ENCODE data around the gene SNED1.

The SNED1 gene

DNA sequence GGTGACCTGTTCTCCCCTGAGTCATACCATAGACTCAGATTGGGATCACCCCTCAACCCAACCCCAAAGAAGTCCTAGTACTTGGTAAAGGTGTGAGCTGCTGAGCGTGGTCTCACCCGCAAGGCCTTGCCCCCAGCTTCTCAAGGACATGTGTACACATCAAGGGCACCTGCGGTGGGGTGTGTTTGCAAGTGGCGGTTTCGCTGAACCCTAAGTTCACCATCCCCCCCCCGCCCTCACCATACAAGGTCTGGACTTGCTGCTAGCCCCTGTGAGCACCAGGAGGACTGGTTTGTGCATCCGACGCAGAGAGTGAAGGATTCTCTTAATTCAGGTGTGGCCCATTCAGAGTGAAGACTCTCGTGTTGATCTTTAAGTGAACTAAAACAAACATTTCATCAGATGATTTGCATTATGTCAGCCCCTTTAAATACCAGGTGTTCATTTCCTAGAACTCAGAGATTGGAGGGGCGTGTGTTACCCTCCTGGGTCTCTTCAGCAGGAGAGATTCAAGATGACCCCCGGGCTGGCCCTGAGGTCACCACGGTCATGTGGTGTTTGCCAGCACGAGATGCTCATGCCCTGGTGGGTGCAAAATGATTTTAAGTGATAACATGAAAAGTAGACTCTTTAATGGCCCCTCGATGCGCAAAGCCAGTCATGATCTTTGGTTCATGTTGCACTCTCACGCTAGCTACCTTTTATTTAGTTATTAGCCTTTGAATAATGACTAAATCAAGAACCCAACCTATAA lies 75.8 kb downstream of the SNED1 start:
- Histone ChIP-seq H3K27ac (ENCODE audit: low read length) (no peak overlapping the region), H3F3A (ENCODE audit: insufficient read depth, low read length) (no peaks in the 10 kb centered on the region), H3K9me2 (replicated peaks; ENCODE audit: insufficient read depth, low read length) (no peaks in the 10 kb centered on the region), H3K4me1 (ENCODE audit: low read length) (no peaks in the 10 kb centered on the region), H4K20me1 (ENCODE audit: insufficient read depth, low read length) (no peaks in the 10 kb centered on the region), H3K79me2 (ENCODE audit: low read length) (no peaks in the 10 kb centered on the region), H3K4me2 (ENCODE audit: low read depth, low read length) (no peak overlapping the region), H3K36me3 (replicated peaks; ENCODE audit: insufficient read depth, low read length) (no peaks in the 10 kb centered on the region), H3K9ac (ENCODE audit: low read length) (no peak overlapping the region), H2AFZ (ENCODE audit: low read length) (no peak overlapping the region), H3K4me3 (ENCODE audit: low read length) (no peak overlapping the region), H3K9me3 (replicated peaks; ENCODE audit: insufficient read depth, low read length) (no peaks in the 10 kb centered on the region), H3K27me3 (replicated peaks; ENCODE audit: insufficient read depth, low read length) (no peaks in the 10 kb centered on the region)
- DNase-seq: no peak
- TF ChIP-seq EZH2phosphoT487 (IDR thresholded peaks at IDR 0.05; ENCODE audit: low read length): no peak
- no peak for TF ChIP-seq EZH2 (optimal IDR thresholded peaks at IDR 0.05; ENCODE audit: low read depth, low read length)
- TF ChIP-seq, protein P1, sequence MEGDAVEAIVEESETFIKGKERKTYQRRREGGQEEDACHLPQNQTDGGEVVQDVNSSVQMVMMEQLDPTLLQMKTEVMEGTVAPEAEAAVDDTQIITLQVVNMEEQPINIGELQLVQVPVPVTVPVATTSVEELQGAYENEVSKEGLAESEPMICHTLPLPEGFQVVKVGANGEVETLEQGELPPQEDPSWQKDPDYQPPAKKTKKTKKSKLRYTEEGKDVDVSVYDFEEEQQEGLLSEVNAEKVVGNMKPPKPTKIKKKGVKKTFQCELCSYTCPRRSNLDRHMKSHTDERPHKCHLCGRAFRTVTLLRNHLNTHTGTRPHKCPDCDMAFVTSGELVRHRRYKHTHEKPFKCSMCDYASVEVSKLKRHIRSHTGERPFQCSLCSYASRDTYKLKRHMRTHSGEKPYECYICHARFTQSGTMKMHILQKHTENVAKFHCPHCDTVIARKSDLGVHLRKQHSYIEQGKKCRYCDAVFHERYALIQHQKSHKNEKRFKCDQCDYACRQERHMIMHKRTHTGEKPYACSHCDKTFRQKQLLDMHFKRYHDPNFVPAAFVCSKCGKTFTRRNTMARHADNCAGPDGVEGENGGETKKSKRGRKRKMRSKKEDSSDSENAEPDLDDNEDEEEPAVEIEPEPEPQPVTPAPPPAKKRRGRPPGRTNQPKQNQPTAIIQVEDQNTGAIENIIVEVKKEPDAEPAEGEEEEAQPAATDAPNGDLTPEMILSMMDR (IDR thresholded peaks at IDR 0.05; ENCODE audit: low read length): no peak

DNA sequence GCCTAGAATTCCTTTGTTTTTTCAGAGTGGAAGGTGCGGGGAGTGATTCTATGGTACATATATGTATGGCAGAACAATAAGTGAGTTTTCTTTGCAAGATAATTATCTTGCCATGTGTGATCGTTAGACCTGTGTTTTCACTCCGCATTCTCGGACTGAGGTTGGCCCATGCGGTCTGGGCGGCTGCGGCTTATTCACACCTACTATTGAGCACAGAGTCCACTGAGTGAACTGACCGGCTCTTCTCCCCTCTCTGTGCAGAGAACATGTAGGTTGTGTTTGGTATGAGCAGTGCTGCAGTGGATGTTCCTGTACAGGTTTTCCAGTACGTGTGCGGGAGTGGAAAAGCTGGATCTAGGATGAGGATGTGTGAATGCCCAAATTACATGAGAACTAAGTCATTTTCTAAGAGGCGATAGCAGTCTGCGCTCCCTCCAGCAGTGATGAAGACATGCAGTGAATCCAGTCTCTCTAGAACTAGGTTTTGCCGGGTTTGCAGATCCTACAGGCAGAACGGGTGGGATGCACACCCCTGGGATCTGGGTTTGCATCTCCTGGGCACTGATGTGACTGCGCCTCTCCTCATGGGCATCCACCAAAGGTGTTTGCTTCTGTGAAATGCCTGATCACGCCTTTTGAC lies 76.6 kb downstream of the SNED1 start:
- no peaks in the 10 kb centered on the region for H3K27me3 ChIP-seq (replicated peaks; ENCODE audit: insufficient read depth, low read length)
- no peaks in the 10 kb centered on the region for H3K4me1 ChIP-seq (ENCODE audit: low read length)
- no peak overlapping the region for H3K9ac ChIP-seq (ENCODE audit: low read length)
- H3F3A ChIP-seq (ENCODE audit: insufficient read depth, low read length): no peaks in the 10 kb centered on the region
- no peak overlapping the region for H3K4me3 ChIP-seq (ENCODE audit: low read length)
- H3K9me2 ChIP-seq (replicated peaks; ENCODE audit: insufficient read depth, low read length): no peaks in the 10 kb centered on the region
- H4K20me1 ChIP-seq (ENCODE audit: insufficient read depth, low read length): no peaks in the 10 kb centered on the region
- no peaks in the 10 kb centered on the region for H3K9me3 ChIP-seq (replicated peaks; ENCODE audit: insufficient read depth, low read length)
- H2AFZ ChIP-seq (ENCODE audit: low read length): no peak overlapping the region
- H3K27ac ChIP-seq (ENCODE audit: low read length): no peak overlapping the region
- no peaks in the 10 kb centered on the region for H3K79me2 ChIP-seq (ENCODE audit: low read length)
- no peak for TF ChIP-seq EZH2 (optimal IDR thresholded peaks at IDR 0.05; ENCODE audit: low read depth, low read length)
- TF ChIP-seq, protein P1 (IDR thresholded peaks at IDR 0.05; ENCODE audit: low read length): no peak
- TF ChIP-seq EZH2phosphoT487 (IDR thresholded peaks at IDR 0.05; ENCODE audit: low read length): no peak
- no peak overlapping the region for H3K4me2 ChIP-seq (ENCODE audit: low read depth, low read length)
- DNase-seq: no peak
- no peaks in the 10 kb centered on the region for H3K36me3 ChIP-seq (replicated peaks; ENCODE audit: insufficient read depth, low read length)

DNA sequence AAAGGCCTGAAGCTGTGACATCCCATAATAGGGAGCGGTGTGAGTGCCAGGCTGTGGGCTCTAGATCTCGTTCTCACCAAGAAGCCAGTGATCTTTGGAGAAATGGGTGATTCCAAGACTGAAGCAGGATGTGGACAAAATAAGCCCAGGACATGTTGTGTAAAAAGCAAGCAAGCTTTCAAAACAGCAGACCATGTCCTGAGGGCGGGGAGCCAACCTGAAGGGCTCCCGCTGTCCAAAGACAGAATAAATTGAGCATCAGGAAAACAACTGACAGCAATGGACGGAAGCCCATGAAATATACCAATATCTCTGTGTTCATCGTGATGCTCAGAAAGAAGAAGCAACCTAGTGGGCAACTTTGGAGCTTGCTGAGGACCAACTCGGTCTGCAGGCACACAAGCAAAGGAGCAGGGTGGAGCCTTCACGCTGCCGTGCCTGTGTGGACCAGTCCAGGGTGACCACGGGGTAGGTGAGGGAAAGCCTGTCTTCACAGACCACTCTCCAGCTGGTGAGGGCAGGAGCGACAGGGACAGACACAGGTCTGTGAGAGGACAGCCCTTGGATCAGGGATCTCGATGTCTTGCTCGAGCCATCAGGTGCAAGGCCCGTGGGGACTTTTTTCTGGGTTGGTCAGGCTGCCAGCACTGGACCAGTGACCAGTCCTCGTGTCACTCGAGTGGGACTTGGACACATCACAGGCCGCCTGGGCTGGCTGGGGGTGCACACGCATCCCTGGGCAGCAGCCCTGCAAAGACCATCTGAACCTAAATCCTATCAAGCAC lies 82.2 kb downstream of the SNED1 start:
- Histone ChIP-seq H3K9me3 (replicated peaks; ENCODE audit: insufficient read depth, low read length) (no peaks in the 10 kb centered on the region), H3K9ac (ENCODE audit: low read length) (no peak overlapping the region), H3K36me3 (replicated peaks; ENCODE audit: insufficient read depth, low read length) (no peaks in the 10 kb centered on the region), H3K4me1 (ENCODE audit: low read length) (no peaks in the 10 kb centered on the region), H2AFZ (ENCODE audit: low read length) (no peak overlapping the region), H3K79me2 (ENCODE audit: low read length) (no peaks in the 10 kb centered on the region), H4K20me1 (ENCODE audit: insufficient read depth, low read length) (no peaks in the 10 kb centered on the region), H3F3A (ENCODE audit: insufficient read depth, low read length) (no peaks in the 10 kb centered on the region), H3K27me3 (replicated peaks; ENCODE audit: insufficient read depth, low read length) (no peaks in the 10 kb centered on the region), H3K4me3 (ENCODE audit: low read length) (no peak overlapping the region), H3K9me2 (replicated peaks; ENCODE audit: insufficient read depth, low read length) (no peaks in the 10 kb centered on the region), H3K27ac (ENCODE audit: low read length) (no peak overlapping the region), H3K4me2 (ENCODE audit: low read depth, low read length) (no peak overlapping the region)
- TF ChIP-seq, protein P1 (IDR thresholded peaks at IDR 0.05; ENCODE audit: low read length): no peak
- TF ChIP-seq EZH2phosphoT487 (IDR thresholded peaks at IDR 0.05; ENCODE audit: low read length) (no peak), EZH2 (optimal IDR thresholded peaks at IDR 0.05; ENCODE audit: low read depth, low read length) (no peak)
- no peak for DNase-seq
